Liver (tissue), 9 donors: ENCODE measurements around the gene JAKMIP2. TPM values are rescaled to one million over a fixed set of nuclear protein-coding genes. Genes with fewer than 3 reads are reported as not detected.

Experiments used
- DNase-seq: peaks from one replicate; pipeline ENCODE4 v3.0.0-alpha.2; 2017; ENCODE audit warnings: low spot score
- H3K27ac ChIP-seq, 2 donors: one replicate each; pipeline ENCODE4 v1.7.0; 2013; ENCODE audit warnings: inconsistent platforms in 2 of 2, low read length in 2 of 2, control low read depth in 1 of 2, low read depth in 1 of 2, mild to moderate bottlenecking in 1 of 2
- H3K27me3 ChIP-seq, 4 donors: one replicate each; pipeline versions ENCODE4 v1.6.1 to v1.7.0; 2013; ENCODE audit warnings: low read length in 3 of 4, inconsistent platforms in 1 of 4, mild to moderate bottlenecking in 1 of 4, moderate library complexity in 1 of 4; ENCODE audit not compliant: control insufficient read depth in 4 of 4, insufficient read depth in 4 of 4
- H3K36me3 ChIP-seq, 4 donors: one replicate each; pipeline versions ENCODE4 v1.6.1 to v1.7.0; 2013; ENCODE audit warnings: low read length in 3 of 4, mild to moderate bottlenecking in 3 of 4, low read depth in 1 of 4, moderate library complexity in 1 of 4; ENCODE audit not compliant: control insufficient read depth in 4 of 4, insufficient read depth in 3 of 4
- H3K4me1 ChIP-seq, 4 donors: one replicate each; pipeline versions ENCODE4 v1.6.1 to v1.7.0; 2013; ENCODE audit warnings: low read length in 3 of 4, mild to moderate bottlenecking in 3 of 4, moderate library complexity in 1 of 4; ENCODE audit not compliant: control insufficient read depth in 4 of 4, insufficient read depth in 4 of 4
- H3K4me3 ChIP-seq, 3 donors: one replicate each; pipeline versions ENCODE4 v1.6.1 to v1.7.0; 2013; ENCODE audit warnings: low read length in 3 of 3, control low read depth in 1 of 3, low read depth in 1 of 3, mild to moderate bottlenecking in 1 of 3
- H3K9ac ChIP-seq, 2 donors: one replicate each; pipeline ENCODE4 v1.7.0; 2013; ENCODE audit warnings: low read length in 2 of 2, mild to moderate bottlenecking in 2 of 2, moderate library complexity in 2 of 2, control low read depth in 1 of 2, low read depth in 1 of 2
- H3K9me3 ChIP-seq, 4 donors: one replicate each; pipeline versions ENCODE4 v1.6.1 to v1.7.0; 2013; ENCODE audit warnings: low read length in 3 of 4; ENCODE audit not compliant: control insufficient read depth in 4 of 4
- CTCF ChIP-seq: fragments of 150-350 bp; IDR thresholded peaks from 2 replicates; pipeline ENCODE4 v1.5.1; 2017; ENCODE audit warnings: improper control_type of control experiment, low read depth, low read length; ENCODE audit not compliant: missing input control
- EGR1 ChIP-seq, 2 donors: IDR thresholded peaks; 2 replicates each; pipeline ENCODE4 v1.6.1; 2016 to 2018; ENCODE audit warnings: antibody characterized with exemption in 2 of 2, low read depth in 2 of 2
- FOXA1 ChIP-seq: IDR thresholded peaks from 2 replicates; pipeline ENCODE4 v1.6.1; 2016; ENCODE audit warnings: antibody characterized with exemption
- FOXA2 ChIP-seq: IDR thresholded peaks from 2 replicates; pipeline ENCODE4 v1.6.1; 2016; ENCODE audit warnings: antibody characterized with exemption
- GABPA ChIP-seq, 2 donors: IDR thresholded peaks in 1 of 2; conservative IDR thresholded peaks in 1 of 2; 2 replicates each; pipeline ENCODE4 v1.6.1; 2016; ENCODE audit warnings: antibody characterized with exemption in 2 of 2, mild to moderate bottlenecking in 1 of 2, moderate library complexity in 1 of 2
- HNF4A ChIP-seq, 2 donors: conservative IDR thresholded peaks; 2 replicates each; pipeline ENCODE4 v1.6.1; 2016; ENCODE audit warnings: antibody characterized with exemption in 2 of 2, mild to moderate bottlenecking in 2 of 2
- HNF4G ChIP-seq: IDR thresholded peaks from 2 replicates; pipeline ENCODE4 v1.6.1; 2016; ENCODE audit warnings: antibody characterized with exemption
- MAX ChIP-seq: IDR thresholded peaks from 2 replicates; pipeline ENCODE4 v1.6.1; 2016; ENCODE audit warnings: antibody characterized with exemption
- NR2F2 ChIP-seq: IDR thresholded peaks from 2 replicates; pipeline ENCODE4 v1.6.1; 2016; ENCODE audit warnings: antibody characterized with exemption
- REST ChIP-seq: IDR thresholded peaks from 2 replicates; pipeline ENCODE4 v1.6.1; 2016; ENCODE audit warnings: antibody characterized with exemption, mild to moderate bottlenecking
- RXRA ChIP-seq, 2 donors: IDR thresholded peaks; 2 replicates each; pipeline ENCODE4 v1.6.1; 2017 to 2018; ENCODE audit warnings: antibody characterized with exemption in 2 of 2, mild to moderate bottlenecking in 1 of 2
- SP1 ChIP-seq: IDR thresholded peaks from 2 replicates; pipeline ENCODE4 v1.6.1; 2018; ENCODE audit warnings: antibody characterized with exemption, mild to moderate bottlenecking
- TAF1 ChIP-seq: conservative IDR thresholded peaks from 2 replicates; pipeline ENCODE4 v1.6.1; 2016; ENCODE audit warnings: antibody characterized with exemption, mild to moderate bottlenecking
- YY1 ChIP-seq: IDR thresholded peaks from 2 replicates; pipeline ENCODE4 v1.6.1; 2016; ENCODE audit warnings: antibody characterized with exemption, mild to moderate bottlenecking
- ZBTB33 ChIP-seq: IDR thresholded peaks from 2 replicates; pipeline ENCODE4 v1.6.1; 2016; ENCODE audit warnings: antibody characterized with exemption
- WGBS: extraction: QIAGEN DNeasy Blood & Tissue Kit; methylation state at CpG from one replicate; pipeline ENCODE4 v1.1.7; 2013; 5-methylcytosine and 5-hydroxymethylcytosine counted together
- polyA plus RNA-seq, 2 donors: library from polyadenylated mRNA; stranded (reverse) in 1 of 2; unstranded in 1 of 2; fragments of 200-250 nt in 1 of 2; fragments of >200 nt in 1 of 2; fragmentation: Nextera tagmentation in 1 of 2; extraction: Ambion mirVana in 1 of 2; gene quantifications; one replicate each; pipeline versions ENCODE4 v1.2.1 to v1.2.3, GENCODE V29; 2013 to 2015
- total RNA-seq, 2 donors: library from RNA; depleted of rRNA; stranded (reverse); fragments of >200 nt; gene quantifications; one replicate each; pipeline ENCODE4 v1.2.3, GENCODE V29; 2014
- donor health status: healthy.
- donor health status: healthy.
- donor health status: healthy.
- donor health status: healthy.
- donor health status: healthy.

The JAKMIP2 gene
- total and polyA plus RNA-seq, 4 donors, result 0.06 to 0.38 (median 0.24) TPM

GRCh38 chr5:147743678-147744374 is 38.7 kb downstream of the JAKMIP2 start:
- no peaks in the 10 kb centered on the region for H3K4me1 ChIP-seq
- no peaks in the 10 kb centered on the region for H3K36me3 ChIP-seq
- no peaks in the 10 kb centered on the region for H3K27me3 ChIP-seq
- no peaks in the 10 kb centered on the region for H3K9me3 ChIP-seq
- H3K4me3 ChIP-seq, result no peak overlapping the region
- H3K9ac ChIP-seq, result no peak overlapping the region
- WGBS, result 55% methylated on average over 1 of the region's 1 CpG
- H3K27ac ChIP-seq, result no peak overlapping the region
- no peak for DNase-seq
- no peak for TF ChIP-seq TAF1
- TF ChIP-seq HNF4G, result no peak
- no peak for TF ChIP-seq REST
- no peak for TF ChIP-seq FOXA2
- no peak for TF ChIP-seq FOXA1
- no peak for TF ChIP-seq CTCF
- no peak for TF ChIP-seq YY1
- TF ChIP-seq ZBTB33, result no peak
- no peak for TF ChIP-seq MAX

- TF ChIP-seq HNF4A (conservative IDR thresholded peaks at IDR 0.05), result no peak
- TF ChIP-seq ZBTB33, result no peak
- TF ChIP-seq NR2F2, result no peak
- no peak for TF ChIP-seq EGR1 (IDR thresholded peaks at IDR 0.05; ENCODE audit: low read depth in 2 of 2)
- TF ChIP-seq HNF4G, result no peak
- no peak for TF ChIP-seq YY1
- no peak for TF ChIP-seq TAF1
- TF ChIP-seq SP1, result no peak
- no peak for TF ChIP-seq FOXA2
- TF ChIP-seq RXRA (IDR thresholded peaks at IDR 0.05), result no peak
- TF ChIP-seq REST, result no peak
- no peak for TF ChIP-seq FOXA1
- no peak for TF ChIP-seq GABPA (IDR thresholded peaks at IDR 0.05 in 1 of 2, conservative IDR thresholded peaks at IDR 0.05 in 1 of 2)
- Histone ChIP-seq H3K9me3 (no peaks in the 10 kb centered on the region), H3K36me3 (no peaks in the 10 kb centered on the region), H3K4me1 (peaks cover 0 to 1% (median 0%) of the 10 kb centered on the region in 4 donors), H3K27me3 (no peaks in the 10 kb centered on the region), H3K9ac (no peak overlapping the region), H3K27ac (no peak overlapping the region), H3K4me3 (no peak overlapping the region)
- no peak for DNase-seq
- WGBS, result 92% methylated on average over 2 of the region's 2 CpGs
Observed at GRCh38 chr5:147743012-147743411, 39.5 kb downstream of the JAKMIP2 start.
